A673 (cell line): ENCODE measurements around the gene NDRG4. TPM values are rescaled to one million over a fixed set of nuclear protein-coding genes. Genes with fewer than 3 reads are reported as not detected.

Experiments
- BruUV-seq: library from RNA; stranded (reverse); fragments of 400-500 nt; replicated peaks from 2 replicates; lab custom pipeline; 2021; lab: Mats Ljungman, UMichigan
- CTCF ChIA-PET: fragments of 300-600 bp; sonication (Branson Sonifier 250); formaldehyde crosslinking; loops from one replicate; lab custom pipeline; 2022; ENCODE audit warnings: antibody characterized with exemption; lab: Charles Lee
- POLR2A ChIA-PET: fragments of 300-600 bp; sonication (Branson Sonifier 250); formaldehyde crosslinking; loops from one replicate; lab custom pipeline; 2022; ENCODE audit warnings: antibody characterized with exemption; ENCODE audit not compliant: low non-redundant PET; lab: Charles Lee
- DNase-seq: peaks from one replicate; pipeline ENCODE4 v3.0.0-alpha.2; 2015; ENCODE audit warnings: low spot score
- H3K27ac ChIP-seq: fragments of 200-600 bp; sonication (generic); 2 replicates; pipeline ENCODE4 v1.5.1; 2016; ENCODE audit warnings: mixed run types, low read depth, mild to moderate bottlenecking, mixed read lengths, antibody characterized with exemption, low read length; ENCODE audit not compliant: poor library complexity, severe bottlenecking
- H3K27me3 ChIP-seq: fragments of 200-600 bp; sonication (generic); replicated peaks from 2 replicates; pipeline ENCODE4 v1.6.1; 2017; ENCODE audit warnings: mixed run types, low read depth, mild to moderate bottlenecking, mixed read lengths, antibody characterized with exemption, low read length; ENCODE audit not compliant: insufficient read depth, poor library complexity
- H3K36me3 ChIP-seq: fragments of 200-600 bp; sonication (generic); 2 replicates; pipeline ENCODE4 v1.6.1; 2016; ENCODE audit warnings: mixed run types, mild to moderate bottlenecking, mixed read lengths, antibody characterized with exemption, low read length; ENCODE audit not compliant: insufficient read depth, poor library complexity, severe bottlenecking
- H3K4me1 ChIP-seq: fragments of 200-600 bp; sonication (generic); 2 replicates; pipeline ENCODE4 v1.6.1; 2017; ENCODE audit warnings: mixed run types, mild to moderate bottlenecking, mixed read lengths, antibody characterized with exemption, low read length; ENCODE audit not compliant: insufficient read depth, poor library complexity, severe bottlenecking
- H3K4me3 ChIP-seq: fragments of 200-600 bp; sonication (generic); 2 replicates; pipeline ENCODE4 v1.5.1; 2016; ENCODE audit warnings: low read depth, mixed run types, mild to moderate bottlenecking, mixed read lengths, low read length; ENCODE audit not compliant: poor library complexity, severe bottlenecking
- H3K9me3 ChIP-seq: fragments of 200-600 bp; sonication (generic); 2 replicates; pipeline ENCODE4 v1.6.1; 2016; ENCODE audit warnings: mixed run types, low read depth, mild to moderate bottlenecking, mixed read lengths, antibody characterized with exemption, low read length; ENCODE audit not compliant: poor library complexity, severe bottlenecking
- CTCF ChIP-seq: fragments of 300-800, 200-600 bp; sonication (generic); conservative IDR thresholded peaks from 2 replicates; pipeline ENCODE4 v1.5.1; 2017; ENCODE audit warnings: low read depth, mild to moderate bottlenecking, antibody characterized with exemption, low read length, moderate library complexity, mixed read lengths
- EZH2 ChIP-seq: fragments of 200-600 bp; sonication (generic); IDR thresholded peaks from 2 replicates; pipeline ENCODE4 v1.6.1; 2017; ENCODE audit warnings: borderline replicate concordance, low read depth, mild to moderate bottlenecking, mixed read lengths, antibody characterized with exemption, low read length; ENCODE audit not compliant: poor library complexity, severe bottlenecking
- intact Hi-C: fragments of 100-400 bp; cut with micrococcal nuclease; formaldehyde crosslinking; loops from one replicate; pipeline ENCODE4 v1.10.0; 2022; ENCODE audit not compliant: unreplicated experiment
- total RNA-seq: library from RNA; stranded (reverse); gene quantifications from 2 replicates; pipeline ENCODE4 v1.2.3, GENCODE V29; 2021

NDRG4 gene
- total RNA-seq, 1 experiment from 2014 or later, result 0.28 TPM

GRCh38 chr16:58481931-58482330 is 18.0 kb upstream of the NDRG4 start:
- Histone ChIP-seq H3K4me3 (no peak overlapping the region), H3K9me3 (no peaks in the 10 kb centered on the region), H3K4me1 (no peaks in the 10 kb centered on the region), H3K36me3 (no peaks in the 10 kb centered on the region), H3K27me3 (peaks cover 5% of the 10 kb centered on the region), H3K27ac (no peak overlapping the region)
- BruUV-seq, result no TSS peak
- CTCF ChIA-PET, result no interaction called here
- POLR2A ChIA-PET, result no interaction called here
- intact Hi-C loops, result loop anchor here (10.0 kb wide), 1 partner anchor 357 kb away; the partner anchor contains the start of gene CFAP20
- no peak for TF ChIP-seq CTCF
- no peak for TF ChIP-seq EZH2
- DNase-seq, result no peak

DNA sequence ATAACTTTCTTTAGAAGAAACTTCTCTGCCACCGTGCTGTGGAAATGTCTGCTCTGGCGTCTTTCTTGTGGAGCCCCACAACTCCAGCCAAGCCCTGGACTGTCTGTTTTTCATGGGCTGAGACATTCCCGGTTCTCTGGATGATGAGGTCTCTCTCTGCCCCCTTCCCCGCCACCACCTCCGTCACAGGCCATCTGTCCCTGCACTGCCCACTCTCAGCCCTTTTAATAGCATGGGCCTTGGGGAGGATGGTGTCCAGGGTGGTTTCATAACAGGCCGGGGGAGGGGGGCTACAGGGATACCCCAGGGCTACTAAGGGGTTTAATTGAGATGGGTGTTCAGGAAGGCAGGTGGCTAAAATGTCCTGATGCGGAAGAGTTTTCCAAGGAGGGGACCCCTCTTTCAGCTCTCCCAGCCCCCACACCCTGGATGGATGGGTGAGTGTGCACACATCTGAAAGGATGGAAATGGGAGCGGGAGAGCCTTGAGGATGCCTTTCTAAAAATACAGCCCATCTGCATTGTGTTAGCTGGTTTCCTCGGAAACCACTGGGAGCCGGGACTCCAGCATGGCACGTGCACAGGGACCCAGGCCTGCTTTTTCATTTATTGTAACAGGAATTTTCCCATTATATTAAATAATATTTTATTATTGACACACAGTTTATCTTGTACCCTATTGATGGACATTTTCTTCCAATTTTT is 14.6 kb upstream of the NDRG4 start:
- POLR2A ChIA-PET, result no interaction called here
- Histone ChIP-seq H3K36me3 (no peaks in the 10 kb centered on the region), H3K27me3 (no peaks in the 10 kb centered on the region), H3K9me3 (no peaks in the 10 kb centered on the region), H3K27ac (no peak overlapping the region), H3K4me1 (no peaks in the 10 kb centered on the region), H3K4me3 (no peak overlapping the region)
- DNase-seq, result no peak
- no TSS peak for BruUV-seq
- CTCF ChIA-PET, result interaction anchor here (0.7 to 0.8 kb wide), 2 partner anchors 10 to 149 kb away, joined by 3 to 4 read pairs; no protein-coding TSS in a partner anchor
- TF ChIP-seq EZH2, result no peak
- TF ChIP-seq CTCF, result no peak
- intact Hi-C loops, result loop anchor here (5.0 to 10.0 kb wide), 2 partner anchors 361 to 463 kb away; partner anchors contain the start of gene CFAP20

GRCh38 chr16:58487566-58488351 is 12.2 kb upstream of the NDRG4 start:
- no peaks in the 10 kb centered on the region for H3K36me3 ChIP-seq
- H3K9me3 ChIP-seq, result no peaks in the 10 kb centered on the region
- intact Hi-C loops, result loop anchor here (1.0 to 10.0 kb wide), 3 partner anchors 151 to 465 kb away; partner anchors contain the start of gene CFAP20
- BruUV-seq, result no TSS peak
- H3K4me3 ChIP-seq, result no peak overlapping the region
- no peaks in the 10 kb centered on the region for H3K27me3 ChIP-seq
- DNase-seq, result peak; percentile 90
- POLR2A ChIA-PET, result no interaction called here
- no peaks in the 10 kb centered on the region for H3K4me1 ChIP-seq
- no peak overlapping the region for H3K27ac ChIP-seq
- TF ChIP-seq CTCF (peak; percentile 96), EZH2 (no peak)
- CTCF ChIA-PET, result interaction anchor here (0.6 to 2.1 kb wide), 7 partner anchors 138 to 783 kb away, joined by 3 to 29 read pairs (median 3); no protein-coding TSS in a partner anchor
